ENCODE data around the gene GPX6.

Gene GPX6

DNA sequence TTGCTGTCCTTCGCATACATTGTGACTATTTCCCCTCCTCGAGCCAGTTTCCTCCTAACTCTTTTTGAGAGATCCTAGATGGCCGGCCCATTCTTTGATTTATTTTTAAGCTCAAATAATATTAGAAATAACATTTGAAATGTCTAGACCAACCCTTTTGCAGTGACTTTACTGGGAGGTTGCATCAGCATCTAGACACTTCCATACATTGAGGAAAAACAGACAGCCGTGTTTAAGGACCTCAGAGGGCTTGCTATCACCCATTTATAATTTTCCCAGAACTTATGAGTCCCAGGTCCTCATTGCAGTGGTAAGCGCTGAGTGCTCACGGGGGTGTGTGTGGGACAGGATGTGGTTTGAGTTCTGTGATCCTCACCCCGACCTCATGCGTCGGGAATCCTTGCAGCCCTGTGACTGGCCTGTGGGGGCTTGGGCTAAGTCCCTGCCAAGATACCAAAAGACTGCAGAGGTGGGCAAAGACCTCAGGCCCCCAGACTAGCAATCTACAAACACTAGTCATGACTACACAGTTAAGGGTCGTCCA is 10.0 kb upstream of the GPX6 start, which contains the start of gene GPX5:
Gene GPX5, plus strand, starts transcription at position 386 of the 544 bp plus-strand sequence. Its CDS starts 133 bp downstream, at position 519.
- no peak within 1 kb of the TSS for H3K9ac ChIP-seq (ENCODE audit: low read length)
- H3F3A ChIP-seq (ENCODE audit: insufficient read depth, low read length): no peaks in the 10 kb centered on the region
- H3K79me2 ChIP-seq (ENCODE audit: insufficient read depth, low read length): no peaks in the 10 kb centered on the region
- H3K4me3 ChIP-seq (ENCODE audit: low read depth, low read length, poor library complexity, severe bottlenecking): no peak within 1 kb of the TSS
- no peaks in the 10 kb centered on the region for H3K9me3 ChIP-seq (ENCODE audit: low read length)
- H3K36me3 ChIP-seq (ENCODE audit: insufficient read depth, low read length): no peaks in the 10 kb centered on the region
- no peak within 1 kb of the TSS for H3K4me2 ChIP-seq (ENCODE audit: low read length)
- no peaks in the 10 kb centered on the region for H4K20me1 ChIP-seq (ENCODE audit: insufficient read depth, low read length)
- H3K27ac ChIP-seq (ENCODE audit: low read depth, low read length, poor library complexity, severe bottlenecking): no peak within 1 kb of the TSS
- no peaks in the 10 kb centered on the region for H3K4me1 ChIP-seq (ENCODE audit: insufficient read depth, low read length, severe bottlenecking)
- no peak within 1 kb of the TSS for H2AFZ ChIP-seq (ENCODE audit: low read length)
- TF ChIP-seq, protein P1, sequence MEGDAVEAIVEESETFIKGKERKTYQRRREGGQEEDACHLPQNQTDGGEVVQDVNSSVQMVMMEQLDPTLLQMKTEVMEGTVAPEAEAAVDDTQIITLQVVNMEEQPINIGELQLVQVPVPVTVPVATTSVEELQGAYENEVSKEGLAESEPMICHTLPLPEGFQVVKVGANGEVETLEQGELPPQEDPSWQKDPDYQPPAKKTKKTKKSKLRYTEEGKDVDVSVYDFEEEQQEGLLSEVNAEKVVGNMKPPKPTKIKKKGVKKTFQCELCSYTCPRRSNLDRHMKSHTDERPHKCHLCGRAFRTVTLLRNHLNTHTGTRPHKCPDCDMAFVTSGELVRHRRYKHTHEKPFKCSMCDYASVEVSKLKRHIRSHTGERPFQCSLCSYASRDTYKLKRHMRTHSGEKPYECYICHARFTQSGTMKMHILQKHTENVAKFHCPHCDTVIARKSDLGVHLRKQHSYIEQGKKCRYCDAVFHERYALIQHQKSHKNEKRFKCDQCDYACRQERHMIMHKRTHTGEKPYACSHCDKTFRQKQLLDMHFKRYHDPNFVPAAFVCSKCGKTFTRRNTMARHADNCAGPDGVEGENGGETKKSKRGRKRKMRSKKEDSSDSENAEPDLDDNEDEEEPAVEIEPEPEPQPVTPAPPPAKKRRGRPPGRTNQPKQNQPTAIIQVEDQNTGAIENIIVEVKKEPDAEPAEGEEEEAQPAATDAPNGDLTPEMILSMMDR (IDR thresholded peaks at IDR 0.05; ENCODE audit: low read length): no peak
- no peak for TF ChIP-seq EZH2 (IDR thresholded peaks at IDR 0.05; ENCODE audit: borderline replicate concordance, low read length)
- no peaks in the 10 kb centered on the region for H3K9me2 ChIP-seq (ENCODE audit: low read depth, low read length)
- H3K27me3 ChIP-seq (ENCODE audit: insufficient read depth, low read length): no peaks in the 10 kb centered on the region

DNA sequence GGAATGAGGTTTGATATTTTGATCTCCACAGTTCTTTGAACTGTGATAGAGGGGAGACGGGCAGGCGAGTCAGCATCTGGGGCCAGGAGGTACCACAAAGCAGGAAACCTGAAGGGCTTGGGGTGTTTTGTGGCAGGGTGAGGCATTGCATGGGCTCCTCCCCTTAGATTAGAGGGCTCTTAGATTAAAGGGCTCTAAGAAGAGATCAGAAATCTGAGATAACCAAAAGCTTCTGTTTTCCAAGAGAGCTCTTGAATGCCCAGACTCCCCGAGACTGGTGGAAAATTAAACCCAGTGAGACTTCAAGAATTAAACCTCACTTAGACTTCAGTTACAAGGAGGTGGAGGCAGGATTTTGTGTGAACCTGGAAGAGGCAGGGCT is 7.6 kb upstream of the GPX6 start:
- no peak overlapping the region for H3K4me2 ChIP-seq (ENCODE audit: low read length)
- no peaks in the 10 kb centered on the region for H3K79me2 ChIP-seq (ENCODE audit: insufficient read depth, low read length)
- no peaks in the 10 kb centered on the region for H3K9me3 ChIP-seq (ENCODE audit: low read length)
- H3F3A ChIP-seq (ENCODE audit: insufficient read depth, low read length): no peaks in the 10 kb centered on the region
- H2AFZ ChIP-seq (ENCODE audit: low read length): no peak overlapping the region
- no peak overlapping the region for H3K9ac ChIP-seq (ENCODE audit: low read length)
- H3K4me3 ChIP-seq (ENCODE audit: low read depth, low read length, poor library complexity, severe bottlenecking): no peak overlapping the region
- H3K27ac ChIP-seq (ENCODE audit: low read depth, low read length, poor library complexity, severe bottlenecking): no peak overlapping the region
- TF ChIP-seq, protein P1 (IDR thresholded peaks at IDR 0.05; ENCODE audit: low read length): no peak
- TF ChIP-seq EZH2 (IDR thresholded peaks at IDR 0.05; ENCODE audit: borderline replicate concordance, low read length): no peak
- H4K20me1 ChIP-seq (ENCODE audit: insufficient read depth, low read length): no peaks in the 10 kb centered on the region
- no peaks in the 10 kb centered on the region for H3K27me3 ChIP-seq (ENCODE audit: insufficient read depth, low read length)
- H3K36me3 ChIP-seq (ENCODE audit: insufficient read depth, low read length): no peaks in the 10 kb centered on the region
- no peaks in the 10 kb centered on the region for H3K9me2 ChIP-seq (ENCODE audit: low read depth, low read length)
- H3K4me1 ChIP-seq (ENCODE audit: insufficient read depth, low read length, severe bottlenecking): no peaks in the 10 kb centered on the region

DNA sequence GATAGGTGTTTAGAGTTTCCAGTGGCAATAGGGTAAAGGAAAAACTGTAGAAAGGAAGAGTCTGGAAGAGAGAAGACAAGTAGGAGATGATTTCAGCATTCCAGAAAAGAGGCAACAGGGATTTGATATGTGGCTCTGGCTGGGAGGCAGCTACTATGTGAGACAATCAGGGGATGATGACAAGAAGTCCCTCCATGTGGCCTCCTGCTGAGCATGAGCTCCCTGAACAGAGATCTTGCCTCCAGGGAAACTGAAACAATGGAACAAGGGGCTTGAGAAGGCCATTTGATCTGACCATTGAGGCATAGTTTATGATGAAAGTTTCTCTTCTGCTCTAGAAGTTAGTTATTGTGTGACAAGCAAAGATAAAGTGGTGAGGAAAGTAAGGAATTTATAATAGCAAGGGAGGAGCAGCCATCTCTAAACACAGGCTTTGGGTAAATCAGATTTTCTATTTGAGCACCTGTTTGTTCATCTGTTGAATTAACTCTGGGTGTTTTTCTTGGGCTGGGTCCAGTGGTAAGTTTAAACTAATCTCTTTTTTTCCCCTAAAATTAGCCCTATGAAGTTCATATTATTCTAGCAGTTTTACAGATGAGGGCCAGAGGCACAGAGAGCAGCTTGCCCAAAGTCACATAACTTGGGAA is 7.1 kb upstream of the GPX6 start:
- H3K4me1 ChIP-seq (ENCODE audit: insufficient read depth, low read length, severe bottlenecking): no peaks in the 10 kb centered on the region
- no peak overlapping the region for H3K9ac ChIP-seq (ENCODE audit: low read length)
- no peaks in the 10 kb centered on the region for H3K79me2 ChIP-seq (ENCODE audit: insufficient read depth, low read length)
- H3K27ac ChIP-seq (ENCODE audit: low read depth, low read length, poor library complexity, severe bottlenecking): no peak overlapping the region
- H3K4me2 ChIP-seq (ENCODE audit: low read length): no peak overlapping the region
- H4K20me1 ChIP-seq (ENCODE audit: insufficient read depth, low read length): no peaks in the 10 kb centered on the region
- no peaks in the 10 kb centered on the region for H3K27me3 ChIP-seq (ENCODE audit: insufficient read depth, low read length)
- no peaks in the 10 kb centered on the region for H3F3A ChIP-seq (ENCODE audit: insufficient read depth, low read length)
- H3K4me3 ChIP-seq (ENCODE audit: low read depth, low read length, poor library complexity, severe bottlenecking): no peak overlapping the region
- TF ChIP-seq EZH2 (IDR thresholded peaks at IDR 0.05; ENCODE audit: borderline replicate concordance, low read length): no peak
- TF ChIP-seq, protein P1 (IDR thresholded peaks at IDR 0.05; ENCODE audit: low read length): no peak
- no peaks in the 10 kb centered on the region for H3K9me3 ChIP-seq (ENCODE audit: low read length)
- H3K9me2 ChIP-seq (ENCODE audit: low read depth, low read length): no peaks in the 10 kb centered on the region
- no peaks in the 10 kb centered on the region for H3K36me3 ChIP-seq (ENCODE audit: insufficient read depth, low read length)
- H2AFZ ChIP-seq (ENCODE audit: low read length): no peak overlapping the region
